ENCODE data around the gene IRF2BP2.
"Not testable (repeated sequence)": the region's sequence is repeated elsewhere in the genome, so short reads cannot be mapped to it uniquely, and the experiment has no call there.

Gene IRF2BP2

DNA sequence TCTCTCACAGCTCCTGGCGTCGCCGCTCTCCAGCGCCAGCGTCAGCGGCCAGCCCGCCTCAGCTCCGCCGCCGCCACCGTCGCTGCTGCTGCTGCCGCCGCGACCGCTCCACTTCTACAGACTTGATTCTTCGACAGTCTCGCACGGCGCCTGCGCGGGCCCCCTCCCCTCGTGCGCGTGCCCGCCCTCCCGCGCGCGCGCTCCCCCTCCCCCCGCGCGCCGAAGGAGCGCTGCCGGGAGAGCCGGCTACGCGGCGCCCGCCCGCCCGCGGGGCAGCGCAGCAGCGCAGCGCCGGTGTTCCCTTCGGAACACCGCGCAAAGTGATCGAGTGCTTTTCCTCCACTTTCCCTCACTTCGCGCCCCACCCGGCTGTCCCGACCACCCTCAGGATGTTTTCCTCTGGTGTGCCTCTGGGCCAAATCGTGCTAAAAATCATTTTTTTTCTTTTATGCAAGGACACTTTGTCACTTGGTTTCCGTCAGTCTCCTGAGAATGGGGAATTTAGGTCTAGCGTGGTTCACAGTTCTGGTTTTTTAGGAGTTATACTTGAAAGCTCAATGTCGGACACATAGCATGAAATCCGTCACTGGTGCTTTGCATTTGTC lies at the start of gene IRF2BP2:
IRF2BP2 (minus strand) TSS at position 118 of the 605 bp plus-strand sequence. CDS start 684 bp downstream, outside the sequence.
- DNase-seq, result peak; percentile 40

DNA sequence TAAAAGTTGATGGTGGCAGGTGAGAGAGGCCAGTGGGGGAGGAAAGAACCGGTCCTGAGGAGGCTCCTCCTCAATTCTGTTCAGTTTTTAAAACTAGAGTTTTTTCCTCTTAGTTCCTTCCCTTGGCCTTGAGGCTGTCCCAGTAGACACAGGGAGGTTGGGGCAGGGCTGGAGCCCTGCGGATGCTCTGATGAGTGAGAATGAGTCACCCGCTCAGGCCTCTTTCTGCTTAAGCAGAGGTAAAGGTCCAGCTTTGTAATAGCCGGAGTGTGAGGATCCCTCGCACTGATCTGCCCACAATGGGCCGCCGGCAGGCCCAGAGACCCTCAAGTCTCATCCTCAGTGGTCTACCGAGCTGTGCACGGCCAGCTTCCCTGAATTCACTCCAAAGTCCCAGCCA lies 49.6 kb upstream of the IRF2BP2 start:
- DNase-seq, result no peak

DNA sequence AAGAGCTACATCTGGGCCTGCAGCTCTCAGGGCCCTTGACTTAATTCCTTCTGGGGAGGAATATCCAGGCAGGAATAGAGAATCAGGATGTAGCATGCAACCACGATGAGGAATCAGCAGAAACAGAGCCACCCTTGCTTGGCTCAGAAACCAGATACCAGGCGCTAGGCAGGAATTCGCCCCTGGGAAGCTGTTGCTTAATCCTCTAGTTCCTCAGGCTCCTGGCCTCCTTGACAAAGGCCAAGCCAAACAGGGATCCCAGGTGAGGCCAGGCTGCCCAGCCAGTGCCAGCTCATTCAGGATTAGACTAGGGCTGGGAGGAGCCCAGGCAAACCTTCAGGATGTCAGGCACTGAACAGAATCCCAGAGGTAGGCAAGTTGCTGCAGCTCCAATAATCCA lies 48.2 kb upstream of the IRF2BP2 start:
- no peak for DNase-seq

DNA sequence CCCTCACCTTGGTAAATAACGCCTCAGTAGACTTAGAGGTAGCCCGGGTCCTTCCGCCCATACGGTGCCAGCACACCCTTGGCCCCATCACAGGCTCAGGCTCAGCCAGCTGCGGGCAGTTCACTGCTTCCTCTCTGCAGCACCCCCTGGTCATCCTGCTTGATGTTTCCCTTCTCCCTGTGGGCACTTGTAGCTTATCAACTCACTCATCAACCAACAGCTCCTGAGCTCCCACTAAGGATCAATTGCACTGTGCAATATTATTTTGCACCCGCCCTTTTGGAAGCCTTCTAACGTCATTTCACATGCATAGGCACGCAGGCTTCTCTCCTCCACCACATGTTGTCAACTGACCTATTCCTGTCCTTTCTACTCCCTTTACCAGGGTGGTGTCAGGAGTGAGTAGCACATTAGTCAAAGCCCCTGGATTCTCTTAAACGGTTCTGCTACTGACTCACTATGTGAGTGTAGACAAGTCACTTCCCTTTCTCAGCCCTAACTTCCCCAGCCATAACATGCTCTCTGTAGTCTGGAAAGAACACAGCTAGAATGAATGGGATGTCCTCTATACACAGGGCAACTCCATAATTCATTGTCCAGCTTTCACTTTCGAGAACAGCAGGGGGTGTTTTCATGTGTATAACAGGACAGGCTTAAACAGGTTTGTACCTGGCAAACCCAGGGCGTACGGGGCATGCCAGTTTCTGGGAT lies 47.1 kb upstream of the IRF2BP2 start:
- no peak for DNase-seq

DNA sequence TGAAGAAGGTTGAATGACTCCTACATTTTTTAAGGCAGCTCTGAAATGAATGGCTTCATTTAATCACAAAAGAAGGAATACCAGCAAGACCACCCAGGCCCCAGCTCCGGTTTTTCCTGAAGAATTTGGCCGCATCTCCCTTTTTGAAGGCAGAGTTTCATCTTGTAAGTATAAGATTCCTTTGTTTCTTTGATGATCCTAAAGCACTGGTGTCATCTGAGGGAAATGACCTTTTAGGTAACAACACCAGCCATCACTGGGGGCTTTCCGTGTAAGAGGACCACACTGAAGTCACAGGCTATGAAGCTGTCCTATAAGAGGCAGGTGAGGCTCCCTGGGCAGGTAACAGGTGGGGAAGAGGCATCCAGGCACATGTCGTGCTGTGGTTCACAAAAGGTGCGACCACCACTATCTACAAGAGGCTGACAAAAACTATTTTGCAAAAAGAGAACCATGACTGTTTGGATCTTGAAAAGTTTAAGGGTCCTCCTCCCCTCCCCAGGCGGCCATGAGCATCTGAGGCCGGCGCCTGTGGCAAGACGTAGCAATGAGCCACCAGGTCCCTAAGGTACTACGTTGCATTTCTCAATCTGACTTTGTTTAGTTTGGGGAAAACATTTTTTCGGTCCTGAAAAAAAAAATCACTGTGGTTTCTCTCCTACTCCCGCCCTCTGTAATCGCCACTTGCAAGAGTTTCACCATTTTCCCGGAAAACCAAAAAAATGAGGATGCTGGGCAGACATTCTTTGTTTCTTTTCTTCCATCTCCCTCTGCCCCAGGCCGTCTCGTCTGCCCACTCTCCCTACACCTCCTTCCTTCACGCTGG lies 46.3 kb upstream of the IRF2BP2 start:
- no peak for DNase-seq

DNA sequence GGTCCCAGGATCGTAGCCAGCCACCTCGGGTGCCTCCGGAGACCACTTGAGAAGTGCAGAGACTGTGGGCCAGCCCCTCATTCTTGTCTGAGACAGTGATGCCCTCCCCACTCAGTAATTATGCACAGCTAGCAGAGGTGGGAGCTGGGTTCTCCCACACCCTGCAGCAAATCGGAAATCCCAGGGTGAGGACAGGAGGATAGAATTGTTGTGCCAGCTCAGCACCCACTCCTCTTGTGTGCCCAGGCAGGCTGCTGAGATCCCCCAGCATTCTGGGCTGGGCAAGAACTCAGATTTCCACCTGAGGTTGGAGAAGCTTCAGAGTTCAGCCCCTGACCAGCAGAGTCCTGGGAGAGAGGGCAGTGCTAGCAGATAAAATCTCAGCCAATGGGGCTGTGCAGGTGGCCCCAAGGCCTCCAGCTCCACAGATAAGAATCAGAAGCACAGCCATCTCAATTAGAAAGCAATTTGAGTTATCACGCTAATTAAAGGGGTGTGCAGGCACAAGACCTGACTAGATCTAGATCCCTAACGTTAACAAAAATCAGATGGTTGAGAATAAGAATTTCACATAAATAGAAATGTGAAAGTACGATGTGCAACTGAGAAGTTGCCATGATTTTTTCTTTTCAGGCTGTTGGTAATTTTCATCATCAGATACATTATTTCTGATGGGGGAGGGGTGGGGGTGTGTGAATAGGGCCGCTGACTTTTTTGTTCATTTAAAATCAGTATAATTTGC lies 45.5 kb upstream of the IRF2BP2 start:
- DNase-seq, result no peak

DNA sequence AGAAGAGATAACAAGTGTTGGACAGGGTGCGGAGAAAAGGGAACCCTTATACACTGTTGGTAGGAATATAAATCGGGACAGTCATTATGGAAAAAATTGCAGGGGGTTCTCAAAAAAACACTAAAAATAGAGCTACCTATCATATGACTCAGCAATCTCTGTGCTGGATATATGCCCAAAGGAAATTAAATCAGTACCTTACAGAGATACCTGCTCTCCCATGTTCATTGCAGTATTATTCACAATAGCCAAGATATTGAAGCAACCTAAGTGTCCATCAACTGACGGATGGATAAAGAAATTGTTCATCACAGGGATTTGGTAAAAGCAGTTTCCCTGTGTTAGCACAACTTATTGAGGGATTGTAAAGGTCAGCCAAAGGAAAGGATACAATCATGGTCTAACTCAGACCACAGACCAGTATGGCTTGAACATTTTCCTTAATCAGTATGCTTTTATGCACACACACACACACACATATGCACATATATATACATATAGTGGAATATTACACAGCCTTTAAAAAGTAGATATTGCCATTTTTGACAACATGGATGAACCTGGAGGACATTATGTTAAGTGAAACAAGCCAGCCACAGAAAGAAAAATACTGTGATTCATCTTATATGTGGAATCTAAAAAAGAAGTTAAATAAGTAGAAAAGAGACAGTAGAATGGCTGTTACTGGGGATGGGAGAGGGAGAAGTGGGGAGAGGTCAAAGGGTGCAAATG lies 44.2 kb upstream of the IRF2BP2 start:
- DNase-seq, result no peak

DNA sequence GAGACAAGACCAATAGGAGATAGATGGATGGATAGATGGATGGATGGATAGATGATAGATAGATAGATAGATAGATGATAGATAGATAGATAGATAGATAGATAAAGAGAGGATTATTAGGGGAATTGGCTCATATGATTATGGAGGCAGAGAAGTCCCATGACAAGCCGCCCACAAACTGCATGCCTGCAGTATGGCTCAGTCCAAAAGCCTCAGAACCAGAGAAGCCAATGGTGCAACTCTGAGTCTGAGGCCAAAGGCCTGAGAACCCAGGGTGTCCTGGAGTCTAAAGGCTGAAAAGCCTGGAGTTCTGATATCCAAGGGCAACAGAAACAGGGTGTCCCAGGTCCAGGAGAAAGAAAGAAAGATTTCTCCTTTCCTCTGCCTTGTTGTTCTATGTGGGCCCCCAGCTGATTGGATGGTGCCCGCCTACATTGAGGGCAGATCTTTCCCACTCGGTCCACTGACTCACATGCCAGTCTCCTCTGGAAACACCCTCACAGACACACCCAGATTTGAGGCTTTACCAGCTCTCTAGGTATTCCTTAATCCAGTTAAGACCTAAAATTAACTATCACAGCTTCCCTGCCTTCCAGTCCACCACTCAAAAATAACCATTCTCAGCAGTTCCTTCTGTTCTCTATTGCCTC lies 39.6 kb upstream of the IRF2BP2 start:
- DNase-seq, result no peak

DNA sequence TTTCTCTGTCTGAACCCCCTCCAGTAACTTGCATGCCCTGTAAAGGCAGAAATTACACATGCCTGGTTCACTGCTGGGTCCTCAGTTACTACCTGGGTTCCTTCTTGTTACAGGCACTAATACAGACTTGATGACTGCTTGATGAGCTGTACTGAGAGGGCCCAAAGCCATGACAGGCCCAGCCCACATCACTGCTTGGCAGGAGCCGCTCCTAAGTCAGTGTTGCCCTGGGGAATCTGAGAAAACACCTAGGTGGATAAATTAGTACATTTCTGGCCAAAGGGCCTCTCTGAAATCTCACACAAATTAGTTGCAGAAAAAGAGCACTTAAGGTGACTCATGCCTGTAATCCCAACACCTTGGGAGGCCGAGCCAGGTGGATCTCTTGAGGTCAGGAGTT lies 37.8 kb upstream of the IRF2BP2 start:
- no peak for DNase-seq

DNA sequence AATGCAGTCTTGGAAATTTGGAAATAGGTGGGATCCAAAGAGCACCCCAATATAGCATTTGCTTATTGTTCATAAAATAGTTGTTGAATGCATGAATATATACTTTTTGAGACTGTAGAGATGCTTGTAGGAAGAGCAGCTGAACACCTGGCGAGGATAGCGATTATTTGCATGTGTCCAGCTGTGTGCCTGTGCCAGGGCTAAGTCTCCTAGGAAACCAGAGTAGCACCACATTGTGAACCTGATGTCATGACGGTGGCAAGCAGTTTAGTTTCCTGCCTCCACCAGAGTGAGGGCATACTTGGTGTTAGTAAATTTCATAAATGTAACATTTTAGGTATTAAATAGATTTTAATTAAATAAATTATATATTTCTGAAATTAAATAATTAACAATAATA lies 37.3 kb upstream of the IRF2BP2 start:
- no peak for DNase-seq

DNA sequence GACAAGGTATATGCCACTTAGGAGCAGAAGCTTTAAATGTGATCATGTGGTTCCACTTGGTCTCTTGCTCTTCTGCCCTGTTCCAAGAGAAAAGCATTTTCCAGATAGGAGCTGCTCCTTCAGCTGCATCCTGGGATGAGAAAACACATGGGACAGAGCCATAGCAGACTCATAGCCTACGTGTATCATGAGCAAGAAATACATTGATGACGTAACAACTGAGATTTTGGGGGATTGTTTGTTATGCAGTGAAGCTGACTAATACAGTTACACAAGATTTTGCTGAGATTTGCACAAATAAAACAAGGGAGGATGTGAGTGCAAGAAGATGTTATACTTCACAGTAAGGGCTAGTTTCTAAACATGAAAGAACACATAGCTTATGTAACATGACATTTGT lies 36.0 kb upstream of the IRF2BP2 start:
- no peak for DNase-seq

DNA sequence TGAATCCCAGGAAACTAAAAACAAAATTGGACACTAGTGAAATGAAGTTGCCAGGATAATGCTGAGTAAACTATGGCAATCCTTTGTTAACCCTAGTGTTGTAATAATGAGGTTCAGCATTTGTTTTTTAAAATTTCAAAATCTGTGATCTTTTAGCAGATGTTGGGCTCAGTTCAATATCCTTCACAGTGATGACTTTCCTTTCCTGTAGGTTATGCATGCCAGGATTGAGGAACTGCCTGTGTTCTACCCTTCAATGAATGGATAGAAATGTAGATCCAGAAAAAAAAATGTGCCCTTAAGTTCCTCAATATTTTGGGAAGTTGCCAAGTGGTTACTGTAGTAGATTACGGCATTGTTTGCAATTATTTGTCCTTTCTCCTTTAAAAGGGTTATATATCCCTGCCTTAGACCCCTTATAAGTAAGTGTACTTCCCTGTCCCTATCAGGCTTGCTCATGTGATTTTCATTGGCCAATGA lies 35.5 kb upstream of the IRF2BP2 start:
- DNase-seq, result no peak

DNA sequence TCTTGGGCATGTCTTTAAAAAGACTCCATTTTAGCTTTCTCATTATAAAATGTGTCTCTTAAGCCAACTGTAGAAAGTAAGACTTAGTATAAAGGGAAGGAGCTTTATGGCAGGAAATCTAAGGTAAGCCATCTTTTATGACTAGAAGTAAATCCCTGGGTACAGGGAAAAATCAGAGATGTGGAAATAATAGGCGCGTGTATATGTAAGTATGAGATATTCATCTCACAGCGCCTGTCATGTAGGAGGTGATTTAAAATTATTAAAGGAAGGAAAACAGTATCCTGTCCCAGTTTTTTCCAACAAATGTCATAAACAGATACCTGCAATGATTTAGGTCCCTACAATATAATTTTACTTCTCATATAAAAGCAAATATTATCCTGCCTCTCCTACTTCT lies 35.0 kb upstream of the IRF2BP2 start:
- DNase-seq, result no peak

DNA sequence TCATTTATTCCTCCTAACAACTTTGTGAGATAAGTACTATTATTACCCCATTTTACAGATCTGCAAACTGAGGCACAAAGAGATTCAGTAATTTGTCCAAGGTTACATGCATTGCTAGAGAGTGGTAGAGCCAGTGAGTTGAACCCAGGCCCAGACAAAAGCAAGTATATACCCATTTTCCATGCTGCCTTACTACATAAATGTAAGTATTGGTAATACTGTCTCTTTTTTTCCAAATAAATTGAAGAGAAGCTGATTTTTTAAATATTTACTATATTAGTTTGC lies 33.8 kb upstream of the IRF2BP2 start:
- DNase-seq, result no peak

DNA sequence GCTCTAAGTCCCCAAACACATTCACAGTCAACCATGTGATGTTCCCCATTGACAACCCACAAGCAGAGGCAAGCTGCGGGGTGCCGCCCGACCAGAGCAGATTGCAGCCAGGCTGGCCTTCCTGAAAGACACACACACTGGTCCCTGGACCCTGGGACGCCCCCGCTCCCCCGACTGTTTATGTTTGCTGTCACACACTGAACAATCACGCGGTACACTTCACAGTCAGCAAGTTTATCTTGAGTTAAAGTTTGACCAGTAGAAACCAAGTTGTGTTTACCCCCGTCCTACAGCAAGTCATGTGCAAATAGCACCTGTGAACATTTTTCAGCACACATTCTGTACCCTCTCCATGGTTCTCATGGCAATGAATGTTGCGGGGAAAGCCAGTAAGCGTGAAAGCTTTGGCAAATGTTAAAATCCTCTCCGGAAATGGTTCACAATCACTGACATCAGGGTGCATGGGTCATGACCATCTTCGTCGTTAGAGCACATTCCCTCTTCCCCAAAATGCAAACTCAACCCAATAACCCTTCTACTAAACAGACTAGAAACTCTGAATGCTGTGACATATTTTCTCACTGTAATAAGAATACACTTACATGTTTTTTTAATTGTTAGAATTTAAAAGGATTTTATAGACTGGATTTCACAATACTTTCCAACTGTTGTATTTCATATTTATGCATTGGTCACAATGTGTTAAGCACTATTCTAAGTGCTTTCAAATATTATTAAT lies 33.3 kb upstream of the IRF2BP2 start:
- DNase-seq, result no peak

DNA sequence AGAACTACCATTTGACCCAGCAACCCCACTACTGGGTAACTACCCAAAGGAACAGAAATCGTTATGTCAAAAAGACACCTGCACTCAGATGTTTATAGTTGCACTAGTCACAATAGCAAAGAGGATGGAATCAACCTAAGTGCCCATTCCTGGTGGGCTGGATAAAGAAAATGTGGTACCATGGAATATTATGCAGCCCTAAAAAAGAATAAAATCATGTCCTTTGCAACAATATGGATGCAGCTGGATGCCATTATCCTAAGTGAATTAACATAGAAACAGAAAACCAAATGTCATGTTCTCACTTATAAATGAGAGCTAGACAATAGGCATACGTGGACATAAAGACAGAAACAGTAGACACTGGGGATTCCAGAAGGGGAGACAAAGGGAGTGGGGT lies 32.5 kb upstream of the IRF2BP2 start:
- no peak for DNase-seq

DNA sequence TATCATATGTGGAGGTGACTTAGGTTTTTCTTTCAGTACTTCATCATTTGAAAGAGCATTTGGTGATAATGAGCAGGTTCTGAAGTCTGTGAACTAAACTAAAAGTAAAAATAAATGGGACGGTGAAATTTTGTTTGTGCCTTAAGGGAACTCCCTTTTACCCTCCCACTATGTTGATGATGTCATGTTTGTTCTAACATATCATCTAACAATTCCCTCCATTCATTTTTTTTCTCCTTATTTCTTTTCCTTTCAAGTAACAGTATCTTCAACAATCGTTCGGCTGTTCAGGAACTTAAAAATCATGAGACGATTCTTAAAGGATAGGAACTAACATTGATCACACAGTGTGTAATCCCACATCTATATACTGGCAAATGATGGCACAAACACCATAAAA lies 30.0 kb upstream of the IRF2BP2 start:
- DNase-seq, result no peak

DNA sequence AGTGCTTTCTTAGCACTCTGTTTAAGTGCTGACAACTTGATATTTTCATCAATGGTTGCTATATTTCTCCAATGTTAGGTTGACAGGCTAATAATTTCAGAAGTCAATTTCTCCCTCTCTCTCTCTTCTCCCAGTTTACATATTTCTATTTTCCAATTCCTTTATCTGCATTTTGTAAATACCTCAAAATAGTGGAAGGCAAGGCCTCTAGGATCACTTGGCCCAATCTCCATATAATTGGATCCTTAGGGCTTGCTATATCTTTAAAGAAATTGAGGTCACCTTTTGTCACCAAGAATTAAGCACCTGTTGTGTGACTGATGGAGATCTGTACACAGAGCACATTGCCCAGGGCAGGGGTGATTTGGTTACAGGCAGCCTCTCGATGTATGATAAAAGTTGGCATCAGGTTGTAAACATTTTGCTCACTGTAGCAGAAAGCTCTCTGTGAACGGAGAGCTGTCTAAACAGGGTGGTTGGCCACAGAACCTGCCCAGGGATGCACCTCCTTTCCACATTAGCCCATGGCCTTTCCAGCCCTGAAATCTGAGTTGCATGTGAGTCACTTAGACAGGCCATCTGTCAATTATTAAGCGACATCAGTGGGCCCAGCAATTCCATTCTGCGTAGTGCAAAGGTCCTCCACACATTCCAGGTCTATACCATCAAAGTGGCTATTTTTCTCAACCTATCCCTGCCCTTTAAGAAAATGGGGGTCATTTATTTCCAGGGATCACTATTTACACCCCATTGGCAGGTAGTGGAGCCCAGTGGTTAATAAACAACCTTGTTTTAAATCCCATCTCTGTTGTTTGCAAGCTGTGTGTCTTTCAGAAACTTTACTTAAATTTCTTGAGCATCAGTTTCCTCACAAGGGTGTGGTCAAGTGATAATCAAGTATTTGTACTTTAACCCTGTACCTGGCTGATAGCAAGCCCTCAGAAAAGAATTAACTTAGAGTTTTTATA lies 29.1 kb upstream of the IRF2BP2 start:
- DNase-seq, result no peak

DNA sequence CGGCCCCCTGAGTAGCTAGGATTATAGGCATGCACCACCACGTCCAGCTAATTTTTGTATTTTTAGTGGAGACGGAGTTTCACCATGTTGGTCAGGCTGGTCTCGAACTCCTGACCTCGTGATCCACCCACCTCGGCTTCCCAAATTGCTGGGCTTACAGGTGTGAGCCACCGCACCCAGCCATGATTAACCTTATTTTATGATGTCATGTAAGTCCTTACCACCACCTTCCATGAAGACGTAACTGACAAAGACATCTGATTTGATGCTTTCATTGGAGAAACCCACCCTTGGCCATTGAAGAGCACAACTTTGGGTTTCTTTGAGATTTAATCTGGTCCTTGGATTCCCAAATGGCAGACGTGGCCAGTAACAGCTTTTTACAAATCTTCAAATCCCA lies 24.9 kb upstream of the IRF2BP2 start:
- DNase-seq, result not testable (repeated sequence)

DNA sequence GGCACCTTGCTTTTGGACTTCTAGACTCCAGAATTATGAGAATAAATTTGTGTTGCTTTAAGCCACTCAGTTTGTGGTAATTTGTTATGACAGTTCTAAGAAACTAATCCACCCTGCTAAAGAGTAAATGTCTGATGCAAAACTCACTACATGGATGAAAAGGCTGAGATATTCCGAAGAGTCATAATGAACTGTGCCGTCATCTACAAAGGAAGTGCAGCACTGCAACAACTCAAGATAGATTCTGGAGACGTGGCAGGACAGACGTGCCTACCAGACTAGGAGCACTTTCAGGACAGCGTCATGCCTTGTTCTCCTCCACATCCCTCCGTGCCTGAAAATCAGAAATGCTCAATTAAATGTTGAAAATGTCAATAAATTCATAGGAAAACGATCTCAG lies 24.4 kb upstream of the IRF2BP2 start:
- DNase-seq, result no peak

All from DMS79 (cell line).